ENCODE results near the gene SBF2.

GRCh38 chr11:10324474-10324873, 30.5 kb upstream of the SBF2 start:
- TF ChIP-seq POLR2A (IDR thresholded peaks at IDR 0.05; ENCODE audit: extremely low read depth, insufficient read length) (no peak), CTCF (IDR thresholded peaks at IDR 0.05; ENCODE audit: low read depth, low read length) (no peak), MAX (IDR thresholded peaks at IDR 0.05; ENCODE audit: low read depth, low read length) (no peak), MYC (IDR thresholded peaks at IDR 0.05; ENCODE audit: low read depth, low read length) (no peak)
